Activated CD4-positive, alpha-beta T cell treated with anti-CD3 and anti-CD28 coated beads for 4 hours (primary cell): ENCODE results near the gene IGF1.
"Not testable (repeated sequence)": the region's sequence is repeated elsewhere in the genome, so short reads cannot be mapped to it uniquely, and the experiment has no call there.

Experiments
- DNase-seq, 2 donors: peaks; one replicate each; pipeline ENCODE4 v3.0.0-alpha.2; 2020

The IGF1 gene

DNA sequence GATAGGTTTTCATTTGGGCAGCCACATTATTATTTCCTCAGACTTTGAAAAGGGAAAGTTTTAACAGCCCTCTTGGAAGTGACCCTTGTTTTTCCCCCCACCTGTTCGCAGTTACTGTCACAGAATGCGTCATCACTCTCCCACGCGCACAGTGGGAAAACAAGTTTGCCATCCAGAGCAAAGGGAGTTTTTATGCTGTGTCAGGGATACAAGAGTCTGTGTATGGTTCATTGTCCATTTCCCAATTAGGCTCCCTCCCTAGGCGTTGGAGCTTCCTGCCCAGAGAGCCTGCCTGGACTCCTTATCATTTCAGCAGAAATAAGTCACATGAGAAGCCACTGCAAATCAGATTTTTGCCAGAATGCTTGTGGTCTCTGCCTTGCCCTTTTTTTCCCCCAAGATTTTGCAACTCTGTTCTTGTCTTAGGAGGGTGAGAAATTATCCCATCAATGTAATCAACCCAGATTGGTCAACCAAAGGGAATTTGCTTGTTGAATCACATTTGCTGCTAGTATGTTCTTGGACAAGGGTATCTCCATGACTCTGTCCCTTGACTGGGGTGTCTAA is 104.1 kb downstream of the IGF1 start:
- no peak for DNase-seq

DNA sequence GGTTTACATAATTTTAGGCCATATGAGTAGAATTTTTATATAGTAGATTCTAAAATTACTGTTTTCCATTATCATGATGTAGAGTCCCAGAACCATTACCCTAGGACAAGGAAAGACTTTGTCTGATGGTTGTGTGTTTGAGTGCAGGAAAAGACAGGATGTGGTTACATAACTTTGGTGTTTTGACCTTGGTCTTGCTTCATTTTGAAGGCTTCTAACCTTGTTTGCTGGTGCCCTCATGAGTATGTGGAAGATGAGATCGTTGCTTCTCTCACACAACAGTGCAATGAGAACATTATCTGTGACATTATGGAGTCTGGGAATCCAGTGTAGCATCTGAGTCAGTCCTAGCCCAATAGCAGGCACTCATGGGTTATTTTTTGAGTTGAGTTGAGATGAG is 106.2 kb downstream of the IGF1 start:
- DNase-seq = no peak

DNA sequence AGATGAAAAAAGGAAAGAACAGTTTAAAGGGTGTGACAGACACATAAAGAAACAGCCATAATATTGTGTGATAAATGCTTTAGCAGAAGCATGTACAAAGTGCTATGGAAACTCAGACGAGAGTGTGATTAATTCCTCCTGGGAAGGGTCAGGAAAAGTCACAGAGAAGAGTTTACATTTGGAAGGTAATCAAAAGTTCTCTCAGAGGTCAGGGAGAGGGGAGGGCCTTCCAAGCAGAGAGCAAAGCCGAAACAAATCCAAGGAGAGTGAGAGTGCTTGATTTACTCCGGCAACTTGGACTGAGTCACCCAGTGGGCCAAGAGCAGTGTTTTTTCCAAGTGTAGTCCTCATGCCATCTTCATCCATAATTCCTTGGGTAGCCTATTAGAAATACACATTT is 108.3 kb downstream of the IGF1 start:
- DNase-seq = no peak

DNA sequence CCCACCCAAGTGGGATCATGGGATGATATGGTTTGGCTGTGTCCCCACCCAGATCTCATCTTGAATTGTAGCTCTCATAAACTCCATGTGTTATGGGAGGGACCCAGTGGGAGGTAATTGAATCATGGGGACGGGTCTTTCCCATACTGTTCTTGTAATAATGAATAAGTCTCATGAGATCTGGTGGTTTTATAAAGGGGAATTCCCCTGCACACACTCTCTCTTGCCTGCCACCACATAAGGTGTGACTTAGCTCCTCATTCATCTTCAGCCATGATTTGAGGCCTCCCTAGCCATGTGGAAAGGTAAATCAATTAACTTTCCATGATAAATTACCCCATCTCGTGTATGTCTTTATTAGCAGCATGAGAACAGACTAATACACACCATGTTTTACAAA is 109.2 kb downstream of the IGF1 start:
- no peak for DNase-seq

DNA sequence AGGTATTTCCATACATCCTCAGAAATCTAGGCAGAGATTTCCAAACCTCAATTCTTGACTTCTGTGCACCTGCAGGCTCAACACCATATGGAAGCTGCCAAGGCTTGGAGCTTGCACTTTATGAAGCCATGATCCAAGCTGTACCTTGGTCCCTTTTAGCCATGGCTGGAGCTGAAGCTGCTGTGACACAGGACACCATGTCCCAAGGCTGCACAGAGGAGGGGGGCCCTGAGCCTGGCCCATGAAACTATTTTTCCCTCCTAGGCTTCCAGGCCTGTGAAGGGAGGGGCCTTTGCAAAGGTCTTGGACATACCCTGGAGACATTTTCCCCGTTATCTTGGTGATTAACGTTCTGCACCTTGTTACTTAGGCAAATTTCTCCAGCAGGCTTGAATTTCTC is 110.5 kb downstream of the IGF1 start:
- no peak for DNase-seq

DNA sequence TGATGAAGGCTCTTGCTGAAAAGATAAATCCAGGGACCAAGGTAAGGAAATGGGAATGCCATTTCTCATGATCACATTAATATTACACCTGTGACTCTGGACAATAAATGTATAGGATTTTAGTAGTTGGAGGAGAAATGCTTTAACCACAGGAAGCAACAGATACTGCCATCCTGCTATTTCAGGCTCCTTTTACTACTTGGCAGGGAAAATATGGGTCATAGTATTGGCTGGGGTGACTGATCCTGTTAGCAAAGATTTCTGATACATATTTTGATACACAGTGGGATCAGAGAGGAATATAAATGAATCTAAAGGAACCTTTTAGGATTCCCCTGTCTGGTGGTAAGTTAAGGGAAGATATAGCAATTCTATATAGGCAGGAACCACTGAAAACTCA is 115.0 kb downstream of the IGF1 start:
- no peak for DNase-seq

DNA sequence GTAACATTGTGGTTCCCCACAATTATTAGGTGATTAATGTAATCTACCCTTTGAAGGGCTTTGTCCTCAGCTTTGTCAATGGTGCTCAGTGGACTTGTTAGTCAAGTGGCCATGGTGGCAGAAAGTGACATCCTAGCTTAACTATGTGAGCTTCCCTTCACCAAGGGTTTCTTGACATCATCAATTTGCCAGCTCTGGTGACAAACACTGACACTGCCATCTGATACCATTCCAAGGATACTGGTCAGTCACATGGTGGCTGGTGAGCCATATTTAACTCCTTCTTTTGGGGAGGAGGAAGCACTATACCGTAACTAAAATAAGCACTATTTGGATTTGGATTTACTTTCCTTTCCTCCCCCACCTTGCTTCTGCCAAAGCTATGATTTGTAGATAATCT is 115.7 kb downstream of the IGF1 start:
- no peak for DNase-seq

DNA sequence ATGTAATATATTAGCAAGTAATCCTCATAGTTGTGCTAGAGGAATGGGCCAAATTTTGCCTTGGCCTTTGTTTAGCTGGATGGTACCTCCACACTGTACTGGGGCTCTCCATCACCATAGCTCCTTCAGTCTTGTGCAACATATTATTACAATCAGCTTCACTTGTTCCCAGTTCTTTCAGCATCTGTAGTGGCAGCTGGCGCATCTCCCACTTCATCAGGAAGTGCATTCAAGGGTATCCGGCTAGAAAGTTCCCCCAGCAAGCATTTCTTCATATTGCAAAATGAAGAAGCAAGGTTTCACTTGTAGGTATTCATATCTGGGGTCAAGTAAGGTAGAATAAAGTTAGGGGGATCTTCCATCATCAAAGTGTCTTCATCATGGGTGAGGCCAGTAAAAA is 123.7 kb downstream of the IGF1 start:
- no peak for DNase-seq

DNA sequence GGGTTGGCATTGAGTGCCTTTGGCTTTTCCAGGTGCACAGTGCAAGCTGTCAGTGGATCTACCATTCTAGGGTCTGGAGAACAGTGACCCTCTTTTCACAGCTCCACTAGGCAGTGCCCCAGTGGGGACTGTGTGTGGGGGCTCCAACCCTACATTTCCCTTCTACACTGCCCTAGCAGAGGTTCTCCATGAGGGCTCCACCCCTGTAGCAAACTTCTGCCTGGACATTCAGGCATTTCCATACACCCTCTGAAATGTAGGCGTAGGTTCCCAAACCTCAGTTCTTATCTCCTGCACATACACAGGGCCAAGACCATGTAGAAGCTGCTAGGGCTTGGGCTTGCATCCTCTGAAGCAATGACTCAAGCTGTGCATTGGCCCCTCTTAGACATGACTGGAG is 126.1 kb downstream of the IGF1 start:
- DNase-seq = not testable (repeated sequence)

DNA sequence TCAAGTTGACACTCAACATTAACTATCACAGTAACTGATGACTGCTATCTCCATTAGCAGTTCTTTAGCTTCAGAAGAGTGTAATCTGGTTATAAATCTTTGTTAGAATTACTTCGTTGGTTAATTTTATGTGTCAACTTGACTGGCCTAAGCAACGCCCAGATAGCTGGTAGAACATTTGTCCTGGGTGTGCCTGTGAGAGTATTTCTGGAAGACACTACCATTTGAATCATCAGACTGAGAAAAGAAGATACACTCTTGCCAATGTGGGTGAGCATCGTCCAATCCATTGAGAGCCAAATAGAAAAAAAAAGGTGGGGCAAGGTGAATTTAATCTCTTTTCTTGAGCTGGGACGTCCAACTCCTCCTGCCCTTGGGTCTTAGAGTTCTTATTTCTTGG is 129.0 kb downstream of the IGF1 start:
- DNase-seq = no peak

DNA sequence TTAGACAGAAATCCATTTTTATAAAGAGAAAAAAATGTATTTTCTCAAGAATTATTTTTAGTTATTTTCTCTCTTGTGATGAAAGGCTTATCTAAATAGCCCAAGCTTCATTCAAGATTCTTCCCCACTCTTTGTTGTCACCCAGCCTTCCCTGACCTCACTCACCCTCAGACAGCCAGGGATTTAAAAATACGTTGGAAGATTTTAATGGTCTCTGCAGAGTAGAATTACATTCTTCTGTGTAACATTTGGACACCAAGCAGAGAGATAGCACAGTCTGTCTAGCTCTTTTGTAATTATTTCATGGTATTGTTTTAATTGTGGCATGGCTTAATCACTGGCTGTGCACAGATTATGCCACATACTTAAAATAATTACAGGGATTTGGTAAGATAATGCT is 130.3 kb downstream of the IGF1 start:
- no peak for DNase-seq

DNA sequence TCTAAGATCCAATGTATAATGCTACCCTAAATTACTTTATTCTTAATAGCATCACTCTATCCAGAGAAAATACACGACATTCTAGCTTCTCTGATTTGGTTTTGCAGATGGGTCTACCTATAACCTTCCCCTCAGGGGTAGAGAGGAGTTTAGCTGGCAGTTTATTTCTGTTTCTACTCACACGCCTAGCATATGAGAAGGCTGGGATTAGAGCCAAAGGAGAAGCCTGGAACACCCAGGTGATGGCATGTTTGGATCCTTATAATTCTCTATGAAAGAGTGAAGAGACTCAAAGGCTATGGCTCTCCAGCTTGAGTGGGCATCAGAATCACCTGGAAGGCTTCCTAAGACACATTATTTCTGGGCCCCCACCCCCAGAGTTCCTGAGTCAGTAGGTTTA is 131.3 kb downstream of the IGF1 start:
- no peak for DNase-seq

DNA sequence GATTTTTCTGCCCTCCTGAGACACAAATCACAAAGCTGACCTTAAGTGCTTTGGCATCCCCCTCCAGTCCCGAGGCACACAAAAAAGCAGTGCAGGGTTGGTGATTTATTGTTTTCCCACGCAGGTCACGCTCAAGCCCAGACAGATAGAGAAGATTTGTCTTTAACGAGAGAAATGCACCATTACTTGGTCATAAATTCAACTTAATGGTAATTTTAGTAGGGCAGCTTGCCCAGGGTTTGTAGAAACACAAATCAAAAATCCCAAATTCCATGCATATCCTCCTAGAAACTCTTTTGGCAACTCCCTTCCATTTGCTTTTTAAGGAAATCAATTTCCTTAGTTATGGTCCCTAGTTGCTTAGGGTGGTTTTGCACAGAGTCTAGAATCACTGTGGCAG is 132.6 kb downstream of the IGF1 start:
- no peak for DNase-seq
